Erythroblast (primary cell): Measurements from ENCODE around the gene ZC3H13.

Experiments
- GATA1 ChIP-seq: IDR thresholded peaks from 2 replicates; pipeline ENCODE4 v1.6.1; 2011; ENCODE audit warnings: low read depth, mild to moderate bottlenecking, control low read depth, low read length, moderate library complexity
- POLR2A ChIP-seq: IDR thresholded peaks from 2 replicates; pipeline ENCODE4 v1.6.1; 2011; ENCODE audit warnings: mild to moderate bottlenecking, low read length

DNA sequence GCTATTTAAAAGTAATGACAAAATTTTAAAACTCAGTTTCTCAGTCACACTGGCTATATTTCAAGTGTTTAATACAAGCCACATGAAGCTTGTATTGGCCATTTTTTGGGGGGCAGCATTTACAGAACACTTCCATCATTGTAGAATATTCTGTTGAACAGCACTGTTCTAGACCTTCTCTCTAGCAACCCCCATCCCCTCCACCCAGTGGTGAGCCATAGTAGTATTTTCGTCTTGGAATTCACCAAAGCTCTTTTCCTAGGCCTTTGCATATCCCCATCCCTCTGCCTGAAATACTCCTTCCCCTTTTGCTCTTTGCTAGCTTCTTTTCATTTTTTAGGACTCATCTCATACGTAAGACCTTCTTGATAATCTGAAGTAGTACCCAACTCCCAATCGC is 99.5 kb downstream of the ZC3H13 start:
- TF ChIP-seq POLR2A, result no peak
- TF ChIP-seq GATA1, result no peak
